ENCODE results near the gene TULP1.

GRCh38 chr6:35473850-35474130, 38.9 kb downstream of the TULP1 start:
- TF ChIP-seq EZH2 (IDR thresholded peaks at IDR 0.05) (no peak), POLR2AphosphoS5 (IDR thresholded peaks at IDR 0.05; ENCODE audit: borderline replicate concordance, low read depth, low read length) (no peak; the same call in 1 of the 2 replicates), FOXP2 (optimal IDR thresholded peaks at IDR 0.05; ENCODE audit: control extremely low read depth, extremely low read length, insufficient read depth) (no peak)

Measured in SK-N-MC (cell line).